Measurements from ENCODE around the gene FAM47B.

GRCh38 chrX:34987646-34988045 is 45.0 kb downstream of the FAM47B start:
- TF ChIP-seq CTCF (IDR thresholded peaks at IDR 0.05; ENCODE audit: low read depth, low read length) (no peak), EZH2phosphoT487 (IDR thresholded peaks at IDR 0.05; ENCODE audit: low read depth) (no peak)
